PC-3 (cell line): ENCODE results near the gene TMEM131. TPM values are rescaled to one million over a fixed set of nuclear protein-coding genes. Genes with fewer than 3 reads are reported as not detected.

Source experiments
- ATAC-seq: fragments of 200-7000 bp; cut with Tn5 transposase; 2 replicates; pipeline ENCODE4 v1.9.1; 2020; ENCODE audit warnings: mild to moderate bottlenecking, moderate library complexity
- BruUV-seq: library from RNA; stranded (reverse); fragments of 400-500 nt; replicated peaks from 2 replicates; lab custom pipeline; 2021; lab: Mats Ljungman, UMichigan
- CTCF ChIA-PET: fragments of 300-600 bp; sonication (Branson Sonifier 250); formaldehyde crosslinking; loops from one replicate; lab custom pipeline; 2022; ENCODE audit warnings: antibody characterized with exemption; lab: Charles Lee
- POLR2A ChIA-PET: fragments of 300-600 bp; sonication (Branson Sonifier 250); formaldehyde crosslinking; loops from one replicate; lab custom pipeline; 2022; ENCODE audit warnings: antibody characterized with exemption; ENCODE audit not compliant: unreplicated experiment; lab: Charles Lee
- DNase-seq: peaks from one replicate; pipeline ENCODE4 v3.0.0-alpha.2; 2015
- H2AFZ ChIP-seq: fragments of 300-600 bp; sonication (generic); 2 replicates; pipeline ENCODE4 v1.6.0; 2016; ENCODE audit warnings: antibody characterized with exemption, low read length
- H3F3A ChIP-seq: fragments of 300-600 bp; sonication (generic); one replicate; pipeline ENCODE4 v1.6.0; 2017; ENCODE audit warnings: antibody characterized with exemption, low read length, control low read depth, mild to moderate bottlenecking; ENCODE audit not compliant: unreplicated experiment
- H3K27ac ChIP-seq: fragments of 300-600 bp; sonication (generic); 2 replicates; pipeline ENCODE4 v1.5.1; 2016; ENCODE audit warnings: mild to moderate bottlenecking, low read length
- H3K27me3 ChIP-seq: fragments of 300-600 bp; sonication (generic); 2 replicates; pipeline ENCODE4 v1.6.1; 2016; ENCODE audit warnings: low read length, mixed read lengths
- H3K36me3 ChIP-seq: fragments of 300-600 bp; sonication (generic); 2 replicates; pipeline ENCODE4 v1.6.1; 2016; ENCODE audit warnings: low read depth, mixed run types, low read length, mixed read lengths
- H3K4me1 ChIP-seq: fragments of 300-600 bp; sonication (generic); 2 replicates; pipeline ENCODE4 v1.5.1; 2016; ENCODE audit warnings: low read length; ENCODE audit not compliant: insufficient read depth
- H3K4me2 ChIP-seq: fragments of 300-600 bp; sonication (generic); 2 replicates; pipeline ENCODE4 v1.6.0; 2016; ENCODE audit warnings: low read length
- H3K4me3 ChIP-seq: fragments of 300-600 bp; sonication (generic); 2 replicates; pipeline ENCODE4 v1.5.1; 2016; ENCODE audit warnings: mild to moderate bottlenecking, low read length, mixed read lengths
- H3K79me2 ChIP-seq: fragments of 300-600 bp; sonication (generic); 2 replicates; pipeline ENCODE4 v1.6.1; 2017; ENCODE audit warnings: low read length, mixed read lengths
- H3K9ac ChIP-seq: fragments of 300-600 bp; sonication (generic); 2 replicates; pipeline ENCODE4 v1.6.0; 2016; ENCODE audit warnings: mild to moderate bottlenecking, low read length
- H3K9me2 ChIP-seq: fragments of 300-600 bp; sonication (generic); replicated peaks from 2 replicates; pipeline ENCODE4 v1.6.1; 2016; ENCODE audit warnings: mixed run types, low read length, mixed read lengths
- H3K9me3 ChIP-seq: fragments of 300-600 bp; sonication (generic); 2 replicates; pipeline ENCODE4 v1.6.1; 2016; ENCODE audit warnings: low read length, mixed read lengths
- H4K20me1 ChIP-seq: fragments of 300-600 bp; sonication (generic); 2 replicates; pipeline ENCODE4 v1.6.1; 2016; ENCODE audit warnings: low read length, mixed read lengths
- CTCF ChIP-seq: fragments of 300-600 bp; sonication (generic); conservative IDR thresholded peaks from 2 replicates; pipeline ENCODE4 v1.5.1; 2017; ENCODE audit warnings: antibody characterized with exemption, low read depth, mild to moderate bottlenecking, low read length
- EZH2 ChIP-seq: fragments of 300-600 bp; sonication (generic); IDR thresholded peaks from one replicate; pipeline ENCODE4 v1.6.1; 2017; ENCODE audit warnings: antibody characterized with exemption, mild to moderate bottlenecking, low read length; ENCODE audit not compliant: unreplicated experiment
- EZH2phosphoT487 ChIP-seq: fragments of 300-600 bp; sonication (generic); IDR thresholded peaks from 2 replicates; pipeline ENCODE4 v1.6.1; 2018; ENCODE audit warnings: mild to moderate bottlenecking, antibody characterized with exemption, low read length, borderline replicate concordance
- intact Hi-C: fragments of 100-400 bp; cut with micrococcal nuclease; formaldehyde crosslinking; loops from 2 replicates; pipeline ENCODE4 v1.9.0; 2023
- total RNA-seq: library from RNA; depleted of rRNA; stranded (reverse); fragments of >200 nt; gene quantifications from 2 replicates; pipeline ENCODE4 v1.2.3, GENCODE V29; 2014

TMEM131 gene
- total RNA-seq, 1 experiment from 2014 or later, result 21.1 TPM

- Histone ChIP-seq H2AFZ (no peak overlapping the region), H3K4me3 (no peak overlapping the region), H3K4me2 (no peak overlapping the region), H3K79me2 (peaks cover 57% of the 10 kb centered on the region), H3K27ac (no peak overlapping the region), H4K20me1 (no peaks in the 10 kb centered on the region), H3K4me1 (no peaks in the 10 kb centered on the region), H3K36me3 (peaks cover 21% of the 10 kb centered on the region), H3K9ac (no peak overlapping the region), H3K27me3 (no peaks in the 10 kb centered on the region), H3K9me2 (no peaks in the 10 kb centered on the region), H3F3A (no peaks in the 10 kb centered on the region), H3K9me3 (no peaks in the 10 kb centered on the region)
- DNase-seq (no peak), ATAC-seq (no peak)
- CTCF ChIA-PET, result no interaction called here
- TF ChIP-seq EZH2phosphoT487 (no peak), CTCF (no peak), EZH2 (no peak)
- POLR2A ChIA-PET, result no interaction called here
- intact Hi-C loops, result no loop called here
- no TSS peak for BruUV-seq
Measured at GRCh38 chr2:97911206-97911921, 84.4 kb downstream of the TMEM131 start.

GRCh38 chr2:97910403-97911205 is 85.1 kb downstream of the TMEM131 start:
- H3K27me3 ChIP-seq, result no peaks in the 10 kb centered on the region
- no peaks in the 10 kb centered on the region for H3K4me1 ChIP-seq
- H3K9ac ChIP-seq, result no peak overlapping the region
- H3K9me2 ChIP-seq, result no peaks in the 10 kb centered on the region
- H3K27ac ChIP-seq, result no peak overlapping the region
- H3K4me3 ChIP-seq, result no peak overlapping the region
- ATAC-seq (no peak), DNase-seq (no peak)
- intact Hi-C loops, result no loop called here
- BruUV-seq, result no TSS peak
- ChIA-PET POLR2A (no interaction called here), CTCF (no interaction called here)
- no peak overlapping the region for H2AFZ ChIP-seq
- no peaks in the 10 kb centered on the region for H4K20me1 ChIP-seq
- no peak overlapping the region for H3K4me2 ChIP-seq
- TF ChIP-seq CTCF (no peak), EZH2 (no peak), EZH2phosphoT487 (no peak)
- H3K36me3 ChIP-seq, result peaks cover 28% of the 10 kb centered on the region
- no peaks in the 10 kb centered on the region for H3F3A ChIP-seq
- no peaks in the 10 kb centered on the region for H3K9me3 ChIP-seq
- peaks cover 51% of the 10 kb centered on the region for H3K79me2 ChIP-seq

- ATAC-seq, result no peak
- Histone ChIP-seq H2AFZ (no peak overlapping the region), H3K36me3 (peaks cover 29% of the 10 kb centered on the region), H3K9me2 (no peaks in the 10 kb centered on the region), H3K79me2 (peaks cover 29% of the 10 kb centered on the region), H3K9ac (no peak overlapping the region), H3K27me3 (no peaks in the 10 kb centered on the region), H3K9me3 (no peaks in the 10 kb centered on the region), H3K27ac (no peak overlapping the region), H4K20me1 (no peaks in the 10 kb centered on the region), H3F3A (no peaks in the 10 kb centered on the region), H3K4me3 (no peak overlapping the region), H3K4me2 (no peak overlapping the region), H3K4me1 (no peaks in the 10 kb centered on the region)
- intact Hi-C loops, result no loop called here
- ChIA-PET POLR2A (no interaction called here), CTCF (no interaction called here)
- no TSS peak for BruUV-seq
- no peak for TF ChIP-seq CTCF
- no peak for TF ChIP-seq EZH2
- TF ChIP-seq EZH2phosphoT487, result no peak
- DNase-seq, result no peak
Measured at GRCh38 chr2:97908208-97908676, 87.5 kb downstream of the TMEM131 start.
